ENCODE measurements around the gene SMIM44. TPM values are rescaled to one million over a fixed set of nuclear protein-coding genes. Genes with fewer than 3 reads are reported as not detected.

SMIM44 gene
- total and polyA plus RNA-seq, 9 of the 15 experiments (the other 6 are each of a cell fraction or from before 2014, with no cell fraction given) = not detected

DNA sequence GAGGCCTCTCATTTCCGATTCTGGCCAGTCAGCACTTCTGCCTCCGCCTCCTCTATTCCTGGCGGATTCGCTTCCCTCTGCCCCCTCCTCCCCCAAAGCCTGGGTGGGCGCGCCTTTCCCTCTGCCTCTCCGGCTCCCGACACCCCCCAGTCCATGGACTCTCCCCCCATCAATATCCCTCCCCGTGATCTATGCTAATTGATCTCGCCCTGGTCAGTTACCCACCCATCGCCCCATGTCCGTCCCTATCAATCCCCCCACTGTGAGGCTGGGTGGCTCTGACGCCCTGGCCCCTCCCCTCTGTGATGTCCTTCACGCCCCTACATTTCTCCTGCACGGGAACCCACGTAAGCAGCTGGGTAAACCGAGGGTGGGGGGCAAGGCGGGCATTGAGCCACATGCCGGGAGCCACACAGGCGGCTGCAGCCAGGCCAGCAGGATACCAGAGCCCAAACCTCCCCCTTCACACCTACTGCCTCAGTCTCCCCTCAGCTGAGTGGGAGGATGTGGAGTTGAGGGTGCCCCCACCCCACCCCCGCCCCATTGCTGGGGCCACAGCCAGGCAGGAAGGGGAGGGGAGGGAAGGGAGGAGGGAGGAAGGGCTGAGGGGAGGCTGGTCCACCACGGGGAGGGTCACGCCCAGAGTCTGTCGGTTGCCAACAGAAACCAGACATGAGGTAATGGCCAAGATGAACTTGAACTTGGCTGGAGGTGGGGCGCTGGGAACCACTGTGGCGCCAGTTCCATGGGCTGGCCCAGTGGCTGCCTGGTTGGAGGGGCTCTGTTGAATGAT lies 24.0 kb downstream of the SMIM44 start (continued):
- TF ChIP-seq, protein P1, sequence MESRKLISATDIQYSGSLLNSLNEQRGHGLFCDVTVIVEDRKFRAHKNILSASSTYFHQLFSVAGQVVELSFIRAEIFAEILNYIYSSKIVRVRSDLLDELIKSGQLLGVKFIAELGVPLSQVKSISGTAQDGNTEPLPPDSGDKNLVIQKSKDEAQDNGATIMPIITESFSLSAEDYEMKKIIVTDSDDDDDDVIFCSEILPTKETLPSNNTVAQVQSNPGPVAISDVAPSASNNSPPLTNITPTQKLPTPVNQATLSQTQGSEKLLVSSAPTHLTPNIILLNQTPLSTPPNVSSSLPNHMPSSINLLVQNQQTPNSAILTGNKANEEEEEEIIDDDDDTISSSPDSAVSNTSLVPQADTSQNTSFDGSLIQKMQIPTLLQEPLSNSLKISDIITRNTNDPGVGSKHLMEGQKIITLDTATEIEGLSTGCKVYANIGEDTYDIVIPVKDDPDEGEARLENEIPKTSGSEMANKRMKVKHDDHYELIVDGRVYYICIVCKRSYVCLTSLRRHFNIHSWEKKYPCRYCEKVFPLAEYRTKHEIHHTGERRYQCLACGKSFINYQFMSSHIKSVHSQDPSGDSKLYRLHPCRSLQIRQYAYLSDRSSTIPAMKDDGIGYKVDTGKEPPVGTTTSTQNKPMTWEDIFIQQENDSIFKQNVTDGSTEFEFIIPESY (CRISPR knock-in tag; IDR thresholded peaks at IDR 0.05) = peak; percentile 97
- TF ChIP-seq MAFG (tag; conservative IDR thresholded peaks at IDR 0.05) (peak; percentile 67), LEF1 (IDR thresholded peaks at IDR 0.05) (no peak), FIP1L1 (IDR thresholded peaks at IDR 0.05; ENCODE audit: low read depth, low read length, poor library complexity, severe bottlenecking) (no peak)
- TF ChIP-seq, protein P2, sequence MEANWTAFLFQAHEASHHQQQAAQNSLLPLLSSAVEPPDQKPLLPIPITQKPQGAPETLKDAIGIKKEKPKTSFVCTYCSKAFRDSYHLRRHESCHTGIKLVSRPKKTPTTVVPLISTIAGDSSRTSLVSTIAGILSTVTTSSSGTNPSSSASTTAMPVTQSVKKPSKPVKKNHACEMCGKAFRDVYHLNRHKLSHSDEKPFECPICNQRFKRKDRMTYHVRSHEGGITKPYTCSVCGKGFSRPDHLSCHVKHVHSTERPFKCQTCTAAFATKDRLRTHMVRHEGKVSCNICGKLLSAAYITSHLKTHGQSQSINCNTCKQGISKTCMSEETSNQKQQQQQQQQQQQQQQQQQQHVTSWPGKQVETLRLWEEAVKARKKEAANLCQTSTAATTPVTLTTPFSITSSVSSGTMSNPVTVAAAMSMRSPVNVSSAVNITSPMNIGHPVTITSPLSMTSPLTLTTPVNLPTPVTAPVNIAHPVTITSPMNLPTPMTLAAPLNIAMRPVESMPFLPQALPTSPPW (CRISPR knock-in tag; IDR thresholded peaks at IDR 0.05) = 0 out of 2 replicates have a peak, but pooled peaks have one; percentile 29

Measured in K562 (cell line).